HG02973 (cell line): Measurements from ENCODE around the gene CD300C.
"Not testable (repeated sequence)": the region's sequence is repeated elsewhere in the genome, so short reads cannot be mapped to it uniquely, and the experiment has no call there.

ENCODE experiments used
- ATAC-seq: cut with Tn5 transposase; IDR thresholded peaks from one replicate; pipeline ENCODE4 v1.9.1; 2021; ENCODE audit warnings: moderate library complexity; ENCODE audit not compliant: unreplicated experiment

CD300C gene

GRCh38 chr17:74563358-74563757 is 17.4 kb upstream of the CD300C start:
- no peak for ATAC-seq

- ATAC-seq: no peak
These were observed 15.7 kb upstream of the CD300C start for GRCh38 chr17:74561586-74561985.

- no peak for ATAC-seq
These were observed 13.1 kb upstream of the CD300C start for GRCh38 chr17:74558882-74559519.

- not testable (repeated sequence) for ATAC-seq
These were observed 12.5 kb upstream of the CD300C start for GRCh38 chr17:74558402-74558801.

GRCh38 chr17:74555427-74555940 is 9.6 kb upstream of the CD300C start:
- ATAC-seq: no peak

GRCh38 chr17:74554909-74555308 is 9.0 kb upstream of the CD300C start:
- no peak for ATAC-seq

GRCh38 chr17:74552037-74552436 is 6.1 kb upstream of the CD300C start:
- no peak for ATAC-seq

- ATAC-seq: no peak
These were observed 4.7 kb upstream of the CD300C start for GRCh38 chr17:74550602-74551001.

- no peak for ATAC-seq
These were observed 3.4 kb upstream of the CD300C start for GRCh38 chr17:74549343-74549742.

GRCh38 chr17:74547736-74548135 is 1.8 kb upstream of the CD300C start:
- no peak for ATAC-seq

- ATAC-seq: no peak
These were observed 1.3 kb upstream of the CD300C start for GRCh38 chr17:74547264-74547663.

GRCh38 chr17:74546586-74546985 is 671 bp upstream of the CD300C start:
- no peak for ATAC-seq

GRCh38 chr17:74544991-74545842 is 698 bp downstream of the CD300C start:
- ATAC-seq: no peak

- no peak for ATAC-seq
These were observed 1.8 kb downstream of the CD300C start for GRCh38 chr17:74543891-74544760.

GRCh38 chr17:74543406-74543805 is 2.5 kb downstream of the CD300C start:
- ATAC-seq: no peak

GRCh38 chr17:74542727-74543383 is 3.1 kb downstream of the CD300C start:
- ATAC-seq: no peak

GRCh38 chr17:74542166-74542565 is 3.7 kb downstream of the CD300C start:
- no peak for ATAC-seq

- ATAC-seq: no peak
These were observed 4.5 kb downstream of the CD300C start for GRCh38 chr17:74541176-74542111.

- no peak for ATAC-seq
These were observed 6.6 kb downstream of the CD300C start for GRCh38 chr17:74539281-74539820.
